CMK (cell line): ENCODE measurements around the gene ALPG.

ENCODE experiments used
- DNase-seq: peaks from one replicate; pipeline ENCODE4 v3.0.0-alpha.2; 2010; ENCODE audit warnings: low read depth

ALPG gene

GRCh38 chr2:232457121-232458011 lies 50.7 kb downstream of the ALPG start:
- no peak for DNase-seq

- DNase-seq: no peak
These were observed 51.5 kb downstream of the ALPG start for GRCh38 chr2:232458051-232458660.

GRCh38 chr2:232458661-232459418 lies 52.2 kb downstream of the ALPG start:
- no peak for DNase-seq

GRCh38 chr2:232459419-232460035 lies 52.9 kb downstream of the ALPG start:
- no peak for DNase-seq

GRCh38 chr2:232460171-232460570 lies 53.5 kb downstream of the ALPG start:
- no peak for DNase-seq
